Right hindlimb (tissue), 1 donor: Measurements from ENCODE around the gene MLLT1.

Source experiments
- DNase-seq: peaks from one replicate; pipeline ENCODE4 v3.0.0-alpha.2; 2018

MLLT1 gene

GRCh38 chr19:6273701-6274601 lies 5.8 kb downstream of the MLLT1 start:
- DNase-seq = peak; percentile 72

- DNase-seq = no peak
Measured at GRCh38 chr19:6272913-6273600, 6.7 kb downstream of the MLLT1 start.

DNA sequence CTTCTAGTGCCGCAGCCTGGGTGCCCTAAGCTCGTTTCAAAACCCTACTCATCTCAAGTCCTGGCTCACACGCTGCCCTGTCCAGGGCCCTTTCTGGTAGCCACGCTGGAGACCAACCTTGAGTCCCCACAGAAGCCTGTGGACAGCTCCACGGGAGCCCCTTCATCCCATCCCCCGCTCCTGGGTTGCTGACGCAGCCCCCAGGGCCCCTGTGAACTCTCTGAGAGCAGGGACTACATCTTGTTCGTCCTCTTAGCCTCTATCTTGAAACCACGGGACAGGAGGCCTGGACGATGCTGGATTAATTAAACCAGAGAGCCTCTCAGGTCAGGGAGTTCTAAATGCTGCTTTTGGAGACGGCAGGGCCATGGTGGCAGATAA lies 7.4 kb downstream of the MLLT1 start:
- no peak for DNase-seq

DNA sequence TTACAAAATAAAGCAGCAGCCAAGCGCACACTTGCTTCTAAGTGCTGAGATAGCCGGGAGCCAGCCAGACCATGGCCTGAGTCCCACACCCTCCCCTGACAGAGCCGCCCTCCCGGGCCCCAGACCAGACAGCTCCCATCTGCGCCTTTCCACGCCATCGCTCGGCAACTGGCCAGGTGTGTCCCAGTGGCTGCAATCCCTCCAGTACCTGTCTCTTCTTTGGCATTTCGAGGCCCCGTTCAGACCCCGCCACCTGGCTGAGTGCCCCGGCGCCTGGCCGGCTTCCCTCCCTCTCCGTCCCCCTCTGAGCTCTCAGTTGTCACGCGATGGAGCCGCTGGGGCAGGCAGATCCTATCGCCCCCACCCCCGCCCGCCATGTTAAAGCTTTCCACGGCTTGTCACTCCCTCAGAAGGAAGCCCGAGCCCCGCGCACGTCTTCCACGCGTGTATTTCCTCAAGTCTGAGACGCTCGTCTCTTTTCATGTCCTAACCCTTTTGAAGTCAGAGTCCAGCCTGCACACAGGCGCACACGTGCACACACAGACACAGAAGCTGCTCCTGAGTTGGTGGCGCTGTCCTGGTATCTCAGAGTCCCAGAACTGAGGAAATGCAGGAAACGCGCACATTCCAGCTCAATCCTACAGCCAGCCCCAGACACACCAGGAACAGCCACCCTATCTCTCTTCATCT lies 7.9 kb downstream of the MLLT1 start:
- peak; percentile 76 for DNase-seq

DNA sequence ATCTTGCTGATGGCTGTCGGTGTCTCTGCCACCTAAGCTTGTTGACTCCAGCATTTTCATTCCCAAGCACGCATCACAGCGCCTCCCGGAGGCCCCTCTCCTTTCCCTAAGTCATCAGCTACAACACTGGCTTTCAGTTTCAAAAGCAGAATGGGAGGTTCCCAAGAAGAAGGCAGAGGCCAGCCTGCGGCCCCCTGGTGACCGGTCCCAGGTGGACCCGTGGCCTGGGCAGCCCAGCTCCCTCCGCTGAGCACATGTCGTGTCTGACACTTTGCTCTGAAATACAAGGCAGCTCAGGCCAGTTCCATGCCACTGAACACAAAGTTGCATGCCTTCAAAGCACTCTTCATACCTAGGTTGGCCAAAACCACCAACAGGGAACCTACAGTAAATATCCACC lies 8.5 kb downstream of the MLLT1 start:
- no peak for DNase-seq

- DNase-seq = no peak
Measured at GRCh38 chr19:6270822-6271221, 9.0 kb downstream of the MLLT1 start.

GRCh38 chr19:6270076-6270745 lies 9.6 kb downstream of the MLLT1 start:
- no peak for DNase-seq

DNA sequence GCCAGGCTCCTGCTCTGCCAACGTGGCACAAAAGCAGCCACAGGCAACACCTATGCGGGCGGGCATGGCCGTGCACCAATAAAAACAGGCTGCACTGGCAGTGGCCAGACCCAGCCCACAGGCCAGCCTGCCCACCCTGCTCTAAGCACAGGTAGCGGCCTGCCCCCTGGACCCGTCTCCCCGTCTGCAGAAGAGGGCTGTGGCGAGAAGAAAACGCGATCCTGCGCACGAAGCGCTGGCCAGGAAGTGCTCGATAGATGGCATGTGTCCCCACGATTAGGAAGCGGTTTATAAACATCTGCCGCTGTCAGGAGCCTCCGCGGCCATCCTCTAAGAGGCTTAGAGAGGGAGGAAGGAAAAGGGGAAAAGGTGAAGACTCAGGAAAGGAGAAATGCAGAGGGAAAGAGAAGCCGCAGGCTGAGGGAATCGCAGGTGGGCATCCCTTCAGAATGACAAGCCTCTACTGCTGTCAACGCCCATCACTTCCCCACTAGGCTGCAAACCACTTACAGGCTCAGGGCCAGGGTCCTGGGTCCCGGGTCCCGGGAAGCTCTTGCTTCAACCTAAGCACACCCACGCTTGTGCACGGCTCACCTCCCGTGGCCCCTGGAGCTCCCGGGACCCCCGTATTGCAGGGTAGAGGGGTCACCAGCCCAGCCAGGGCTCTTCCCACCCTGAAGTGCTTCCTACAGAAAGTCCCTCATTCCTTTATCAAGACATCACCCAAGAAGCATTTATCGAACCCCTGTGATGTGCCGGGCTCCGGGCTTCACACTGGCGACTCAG lies 10.5 kb downstream of the MLLT1 start:
- DNase-seq = no peak

DNA sequence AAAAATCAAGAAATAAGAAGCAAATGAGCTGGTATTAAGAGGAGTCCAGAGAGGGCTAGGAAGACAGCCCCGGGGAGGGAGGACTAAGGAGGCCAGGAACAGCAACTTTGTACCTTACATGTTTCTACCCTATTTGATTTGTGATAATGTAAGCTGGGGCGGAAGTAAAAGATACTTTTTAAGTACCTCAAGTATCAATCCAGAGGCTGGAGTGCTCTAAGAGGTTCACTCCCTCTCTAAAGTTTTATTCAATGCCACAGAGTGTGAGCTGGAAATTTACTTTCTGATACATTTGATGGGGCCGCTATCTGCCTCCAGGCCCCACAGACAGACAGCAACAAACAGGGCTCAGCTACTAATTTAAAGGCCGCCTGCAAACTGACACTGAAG lies 11.4 kb downstream of the MLLT1 start:
- DNase-seq = no peak

DNA sequence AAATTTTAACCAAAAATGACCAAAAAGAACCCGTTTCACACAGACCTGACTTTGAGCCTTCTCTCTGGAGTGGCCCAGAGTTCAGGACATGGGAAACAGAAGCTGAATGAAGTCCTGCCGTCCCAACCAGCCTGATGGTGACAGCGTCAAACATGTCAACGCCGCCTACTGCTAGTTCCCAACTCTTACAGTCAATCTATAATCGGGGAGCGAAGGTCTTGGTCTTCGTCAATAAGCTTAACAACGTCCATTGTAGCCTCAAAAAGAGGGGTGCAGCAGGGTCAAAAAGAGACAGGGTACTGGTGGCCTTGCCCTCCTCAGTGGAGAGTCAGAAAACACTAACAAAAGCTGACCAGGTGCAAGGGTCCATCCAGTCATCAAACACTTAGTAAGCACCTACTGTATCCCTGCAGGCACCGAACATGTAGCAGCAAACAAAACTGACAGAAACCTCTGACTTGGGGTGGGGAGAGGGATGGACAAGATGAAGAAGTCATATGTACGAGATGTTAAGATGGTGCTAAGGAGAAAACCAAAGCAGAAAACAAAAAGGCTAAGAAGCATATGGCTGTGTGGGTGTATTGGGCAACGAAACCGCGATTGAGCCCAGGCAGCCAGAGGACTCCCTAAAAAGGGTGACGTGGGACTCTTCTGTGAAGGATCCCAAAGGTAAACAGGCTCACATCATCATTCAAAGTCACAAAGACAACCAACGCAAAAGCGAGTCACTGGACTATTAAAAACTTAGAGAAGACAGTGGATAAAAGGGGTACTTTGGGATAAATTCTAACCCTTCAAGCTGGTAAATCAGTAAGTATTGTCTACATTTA lies 12.0 kb downstream of the MLLT1 start:
- DNase-seq = no peak

DNA sequence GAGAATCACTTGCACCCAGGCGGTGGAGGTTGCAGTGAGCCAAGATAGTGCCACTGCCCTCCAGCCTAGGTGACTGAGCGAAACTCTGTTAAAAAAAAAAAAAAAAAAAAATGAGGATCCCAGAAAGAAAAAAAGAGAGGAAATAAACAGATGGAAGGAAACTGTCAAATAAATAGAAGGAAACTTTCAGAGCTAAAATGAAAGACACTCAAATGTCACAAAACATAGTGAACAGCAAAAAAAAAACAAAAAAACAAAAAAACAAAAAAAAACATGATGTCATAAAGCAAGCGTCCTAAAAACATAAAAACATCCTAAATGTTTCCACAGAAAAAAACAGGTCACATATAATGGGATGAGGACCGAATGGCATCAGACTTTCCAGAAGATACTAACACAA lies 15.0 kb downstream of the MLLT1 start:
- no peak for DNase-seq

- no peak for DNase-seq
Measured at GRCh38 chr19:6263735-6264444, 15.9 kb downstream of the MLLT1 start.

- DNase-seq = no peak
Measured at GRCh38 chr19:6263306-6263705, 16.5 kb downstream of the MLLT1 start.

DNA sequence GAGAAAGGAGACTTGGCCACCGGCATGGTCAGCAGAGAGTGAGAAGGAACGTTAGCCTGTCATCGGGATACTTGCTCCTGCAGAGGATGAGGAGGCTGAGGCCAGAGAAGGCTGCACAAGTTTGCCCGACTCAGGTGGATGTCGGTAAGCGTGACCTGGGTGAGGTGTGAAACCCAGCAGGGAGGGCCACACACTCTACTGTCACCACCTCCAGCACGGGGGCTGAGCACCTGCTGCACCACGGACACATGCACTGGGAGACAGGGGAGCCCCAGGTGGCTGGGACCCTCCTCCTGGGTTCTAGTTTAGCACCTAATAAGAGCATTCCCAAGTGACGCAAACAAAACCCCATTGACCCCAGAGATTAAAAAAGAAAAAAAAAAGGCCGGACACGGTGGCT lies 17.3 kb downstream of the MLLT1 start:
- DNase-seq = no peak

- DNase-seq = no peak
Measured at GRCh38 chr19:6261883-6262282, 17.9 kb downstream of the MLLT1 start.

GRCh38 chr19:6260912-6261650 lies 18.7 kb downstream of the MLLT1 start:
- no peak for DNase-seq

DNA sequence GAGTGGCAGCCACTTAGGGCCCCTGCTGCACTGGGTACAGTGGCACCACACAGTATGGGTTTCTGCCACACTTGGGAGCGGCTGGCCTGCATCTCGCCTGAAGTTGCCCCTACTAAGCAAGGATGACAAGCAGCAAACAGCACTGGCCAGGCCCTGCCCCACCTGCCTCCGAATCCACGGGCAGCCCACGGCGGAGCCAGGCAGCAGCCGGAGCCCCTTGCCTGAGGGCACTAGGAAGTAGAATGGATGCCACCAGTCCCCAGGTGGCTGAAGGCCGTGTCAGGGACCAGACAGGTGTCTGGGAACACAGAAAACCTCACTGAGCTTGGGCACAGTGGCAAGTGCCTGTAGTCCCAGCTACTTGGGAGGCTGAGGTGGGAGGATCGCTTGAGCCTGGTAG lies 19.4 kb downstream of the MLLT1 start:
- no peak for DNase-seq

DNA sequence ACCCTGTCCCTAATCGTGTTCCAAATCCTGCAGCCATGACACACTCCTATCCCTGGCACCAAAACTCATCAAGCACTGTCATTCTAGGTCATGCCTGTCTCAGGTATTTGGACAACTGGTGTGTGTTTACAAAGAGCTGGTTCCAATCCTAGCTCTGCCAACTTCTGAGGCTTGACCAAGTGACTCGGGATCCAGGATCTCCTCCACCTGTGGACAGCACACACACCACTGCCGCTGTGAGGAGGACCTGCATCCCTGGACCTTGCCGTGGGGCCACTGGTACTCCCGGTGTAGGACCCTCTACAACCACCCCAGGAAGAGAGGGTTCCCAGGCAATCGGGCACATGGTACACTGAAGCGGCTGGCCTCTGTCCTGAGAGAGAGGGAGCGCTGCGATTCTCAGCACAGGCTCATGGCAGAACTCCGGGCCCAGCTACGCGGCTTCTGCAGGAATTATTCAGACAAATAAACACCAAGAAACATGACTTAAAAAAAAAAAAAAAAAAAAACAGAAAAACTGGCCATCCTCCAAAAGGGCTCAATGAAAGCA lies 20.4 kb downstream of the MLLT1 start:
- no peak for DNase-seq

DNA sequence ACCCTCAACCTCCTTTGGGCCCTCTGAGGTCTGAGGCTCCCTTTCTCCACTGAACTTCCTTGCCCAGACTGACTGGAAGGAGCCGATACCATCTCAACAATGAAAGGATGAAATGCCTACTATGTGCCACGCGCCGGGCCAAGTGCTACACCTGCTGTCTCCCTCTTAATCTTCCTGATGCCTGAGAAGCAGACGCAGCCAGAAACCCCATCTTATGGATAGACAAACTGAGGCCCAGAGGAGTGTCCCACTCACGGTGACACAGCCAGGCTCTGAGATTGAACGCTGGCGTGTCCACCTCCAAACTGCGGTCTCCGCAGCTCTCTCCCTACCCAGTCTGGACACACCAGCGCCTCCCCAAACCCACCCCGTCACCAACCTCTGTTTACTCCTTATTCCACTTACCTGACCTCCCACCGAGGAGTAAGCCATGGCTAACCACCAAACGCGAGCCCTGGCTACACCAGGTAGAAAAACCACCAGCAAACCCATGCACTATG lies 20.9 kb downstream of the MLLT1 start:
- no peak for DNase-seq
